ENCODE measurements around the gene SZRD1. TPM values are rescaled to one million over a fixed set of nuclear protein-coding genes. Genes with fewer than 3 reads are reported as not detected.

The SZRD1 gene
- total RNA-seq, 2 experiments from 2014 or later = 115 to 120 TPM

DNA sequence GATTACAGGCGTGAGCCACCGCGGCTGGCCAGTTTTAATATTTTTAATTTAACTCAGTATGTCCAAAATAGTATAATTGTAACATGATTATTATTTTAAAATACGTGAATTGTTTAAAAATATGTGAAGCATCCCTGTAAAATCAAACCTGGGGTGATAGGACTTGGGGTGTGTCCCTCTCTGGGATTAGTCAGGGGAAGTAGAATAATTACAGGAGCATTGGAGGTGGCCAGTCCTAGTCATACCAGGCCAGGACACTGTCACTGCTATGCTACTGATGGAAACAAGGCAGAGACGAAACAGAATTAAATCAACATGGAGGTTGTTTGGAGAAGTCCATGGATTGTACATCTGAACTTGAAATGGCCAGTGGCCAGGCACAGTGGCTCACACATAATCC is 16.8 kb downstream of the SZRD1 start:
- Mint-ChIP-seq H3K36me3 (ENCODE audit: low read depth) (peaks cover 22% of the 10 kb centered on the region), H3K27ac (peak overlapping the region; percentile 60), H3K27me3 (no peaks in the 10 kb centered on the region), H3K9me3 (no peaks in the 10 kb centered on the region), H3K4me3 (peak overlapping the region; percentile 16), H3K4me1 (ENCODE audit: low read depth) (peaks cover 62% of the 10 kb centered on the region)
- peaks cover 10% of the 10 kb centered on the region for H3K36me3 ChIP-seq (ENCODE audit: insufficient read depth, low read length)
- ChIA-PET POLR2A (no interaction called here), CTCF (no interaction called here)
- no peak for ATAC-seq (ENCODE audit: poor library complexity)
- no peak overlapping the region for H3K27ac ChIP-seq (ENCODE audit: low read depth in 1 of 2, low read length in 2 of 2)
- no peaks in the 10 kb centered on the region for H3K9me3 ChIP-seq (ENCODE audit: control insufficient read depth in 1 of 2, insufficient read depth in 1 of 2, low read length in 2 of 2)
- DNase-seq = no peak
- no peak for TF ChIP-seq CTCF (IDR thresholded peaks at IDR 0.05)
- no peaks in the 10 kb centered on the region for H3K27me3 ChIP-seq (ENCODE audit: control insufficient read depth in 1 of 2, insufficient read depth in 2 of 2, low read length in 2 of 2)
- H3K4me3 ChIP-seq (ENCODE audit: low read length) = no peak overlapping the region
- peaks cover 73% of the 10 kb centered on the region for H3K4me1 ChIP-seq (ENCODE audit: insufficient read depth, low read length)
- intact Hi-C loops (cut with DNase I, micrococcal nuclease) = no loop called here

DNA sequence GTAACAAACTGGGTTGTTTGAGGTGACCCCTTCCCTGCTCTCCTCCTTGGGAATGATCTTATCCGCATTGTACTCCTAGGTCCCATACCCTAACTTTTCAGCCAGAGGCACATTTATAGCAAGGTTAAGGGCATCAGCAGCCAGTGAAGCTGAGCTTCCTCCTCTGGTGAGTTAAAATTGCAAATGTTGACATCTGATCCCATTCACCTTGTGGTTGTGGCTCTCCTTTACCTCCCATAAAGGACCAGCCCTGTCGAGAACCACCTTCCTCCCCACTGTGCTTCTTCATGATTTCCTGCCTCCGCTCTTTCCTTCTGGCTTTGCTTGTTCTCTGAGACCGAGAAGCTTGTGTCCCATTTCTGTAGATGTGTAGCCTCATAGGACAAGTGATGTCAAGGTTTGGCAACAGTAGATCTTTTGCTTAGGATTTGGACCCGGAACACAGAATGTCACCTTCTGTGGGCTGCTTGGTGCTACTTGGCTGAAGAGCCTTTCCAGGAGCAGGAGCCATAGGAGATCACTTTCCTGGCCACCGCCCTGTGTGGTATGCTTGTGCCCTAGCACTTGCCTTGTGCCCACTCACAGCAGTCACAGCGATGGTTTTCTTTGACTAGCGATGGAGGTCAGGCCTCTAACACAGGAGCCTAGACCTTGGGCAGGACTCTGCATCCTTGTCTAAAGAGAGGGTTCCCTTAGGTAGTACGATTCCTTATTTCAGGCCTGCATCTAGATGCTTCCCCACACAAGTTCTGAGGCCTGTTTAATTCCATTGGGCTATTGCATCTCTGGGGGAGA is 18.8 kb downstream of the SZRD1 start:
- TF ChIP-seq CTCF (IDR thresholded peaks at IDR 0.05) = no peak
- H3K27ac ChIP-seq (ENCODE audit: low read depth in 1 of 2, low read length in 2 of 2) = peak overlapping the region in 1 of 2 donors; percentile 48
- intact Hi-C loops (cut with DNase I, micrococcal nuclease) = no loop called here
- POLR2A ChIA-PET = interaction anchor here (1.3 to 4.4 kb wide), 2 partner anchors 18 to 55 kb away, joined by 3 to 24 read pairs; partner anchors contain the start of genes NECAP2 and SZRD1
- peaks cover 78% of the 10 kb centered on the region for H3K4me1 ChIP-seq (ENCODE audit: insufficient read depth, low read length)
- H3K27ac Mint-ChIP-seq = peak overlapping the region; percentile 82
- H3K4me3 Mint-ChIP-seq = peak overlapping the region; percentile 54
- ATAC-seq (ENCODE audit: poor library complexity) (no peak), DNase-seq (no peak)
- no peaks in the 10 kb centered on the region for H3K27me3 ChIP-seq (ENCODE audit: control insufficient read depth in 1 of 2, insufficient read depth in 2 of 2, low read length in 2 of 2)
- H3K36me3 ChIP-seq (ENCODE audit: insufficient read depth, low read length) = peaks cover 10% of the 10 kb centered on the region
- H3K27me3 Mint-ChIP-seq = no peaks in the 10 kb centered on the region
- no peak overlapping the region for H3K4me3 ChIP-seq (ENCODE audit: low read length)
- no peaks in the 10 kb centered on the region for H3K9me3 ChIP-seq (ENCODE audit: control insufficient read depth in 1 of 2, insufficient read depth in 1 of 2, low read length in 2 of 2)
- CTCF ChIA-PET = no interaction called here
- peaks cover 63% of the 10 kb centered on the region for H3K4me1 Mint-ChIP-seq (ENCODE audit: low read depth)
- H3K36me3 Mint-ChIP-seq (ENCODE audit: low read depth) = peaks cover 27% of the 10 kb centered on the region
- H3K9me3 Mint-ChIP-seq = no peaks in the 10 kb centered on the region

DNA sequence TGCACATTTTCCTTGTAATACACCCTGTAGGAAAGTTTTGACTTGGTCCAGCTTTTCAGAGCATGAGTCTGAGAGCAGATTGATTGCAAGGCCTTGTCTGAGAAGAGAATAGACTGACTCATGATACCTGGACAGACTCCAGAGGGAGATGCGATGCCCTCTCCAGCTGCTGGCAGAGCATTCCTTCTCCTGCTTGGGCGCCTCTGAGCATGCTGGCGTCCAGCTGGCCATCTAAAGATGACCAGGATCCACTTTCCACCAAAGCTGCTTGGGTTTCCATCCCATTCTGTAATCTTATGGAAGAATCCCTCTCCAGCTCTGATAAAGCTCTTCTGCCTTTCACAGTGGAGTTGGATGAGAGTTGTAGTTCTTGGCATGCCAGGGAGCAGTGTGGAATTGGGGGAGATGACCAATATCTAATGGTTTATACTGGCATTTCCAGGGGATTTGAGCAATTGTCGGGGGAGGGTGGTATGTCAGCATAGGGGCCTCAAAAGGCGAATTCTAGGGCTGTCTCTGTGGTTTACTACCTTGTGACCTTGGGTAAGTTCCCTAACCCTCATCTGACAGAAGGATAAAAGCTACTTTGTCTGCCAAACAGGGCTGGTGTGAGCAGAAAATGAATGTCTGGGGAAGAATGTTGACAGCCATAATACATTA is 19.5 kb downstream of the SZRD1 start:
- no peaks in the 10 kb centered on the region for H3K9me3 ChIP-seq (ENCODE audit: control insufficient read depth in 1 of 2, insufficient read depth in 1 of 2, low read length in 2 of 2)
- DNase-seq = peak in 2 of 14 experiments; percentile 35 to 39
- H3K36me3 ChIP-seq (ENCODE audit: insufficient read depth, low read length) = peaks cover 15% of the 10 kb centered on the region
- H3K4me1 ChIP-seq (ENCODE audit: insufficient read depth, low read length) = peaks cover 83% of the 10 kb centered on the region
- peak overlapping the region; percentile 82 for H3K27ac Mint-ChIP-seq
- H3K4me1 Mint-ChIP-seq (ENCODE audit: low read depth) = peaks cover 68% of the 10 kb centered on the region
- peak; percentile 60 for ATAC-seq (ENCODE audit: poor library complexity)
- ChIA-PET POLR2A (interaction anchor here (0.7 to 4.4 kb wide), 4 partner anchors 19 to 54 kb away, joined by 3 to 24 read pairs (median 4); partner anchors contain the start of genes FBXO42, NECAP2 and SZRD1), CTCF (interaction anchor here (0.6 to 0.9 kb wide), 2 partner anchors 12 to 234 kb away, joined by 3 read pairs; no protein-coding TSS in a partner anchor)
- H3K27me3 Mint-ChIP-seq = no peaks in the 10 kb centered on the region
- no peaks in the 10 kb centered on the region for H3K27me3 ChIP-seq (ENCODE audit: control insufficient read depth in 1 of 2, insufficient read depth in 2 of 2, low read length in 2 of 2)
- no peaks in the 10 kb centered on the region for H3K9me3 Mint-ChIP-seq
- H3K4me3 Mint-ChIP-seq = peak overlapping the region; percentile 54
- no peak for TF ChIP-seq CTCF (IDR thresholded peaks at IDR 0.05)
- peak overlapping the region; percentile 28 to 48 for H3K27ac ChIP-seq (ENCODE audit: low read depth in 1 of 2, low read length in 2 of 2)
- peak overlapping the region; percentile 35 for H3K4me3 ChIP-seq (ENCODE audit: low read length)
- intact Hi-C loops (cut with DNase I, micrococcal nuclease) = no loop called here
- peaks cover 33% of the 10 kb centered on the region for H3K36me3 Mint-ChIP-seq (ENCODE audit: low read depth)
